Karpas-422 (cell line): ENCODE results near the gene OPA3. TPM values are rescaled to one million over a fixed set of nuclear protein-coding genes. Genes with fewer than 3 reads are reported as not detected.

Experiments
- DNase-seq: peaks from one replicate; pipeline ENCODE4 v3.0.0-alpha.2; 2015
- H2AFZ ChIP-seq: fragments of 200-600 bp; sonication (generic); 2 replicates; pipeline ENCODE4 v1.6.1; 2014; ENCODE audit warnings: antibody characterized with exemption, low read length, mixed read lengths
- H3K27ac ChIP-seq: fragments of 200-600 bp; sonication (generic); 2 replicates; pipeline ENCODE4 v1.5.1; 2014; ENCODE audit warnings: mild to moderate bottlenecking, low read length, moderate library complexity
- H3K27me3 ChIP-seq: fragments of 200-600 bp; sonication (generic); 2 replicates; pipeline ENCODE4 v1.6.1; 2014; ENCODE audit warnings: low read length, mixed read lengths
- H3K36me3 ChIP-seq: fragments of 200-600 bp; sonication (generic); 2 replicates; pipeline ENCODE4 v1.6.1; 2014; ENCODE audit warnings: low read length, mixed read lengths; ENCODE audit not compliant: insufficient read depth
- H3K4me1 ChIP-seq: fragments of 200-600 bp; sonication (generic); 2 replicates; pipeline ENCODE4 v1.6.1; 2014; ENCODE audit warnings: mild to moderate bottlenecking, low read length, mixed read lengths
- H3K4me2 ChIP-seq: fragments of 200-600 bp; sonication (generic); 2 replicates; pipeline ENCODE4 v1.6.1; 2014; ENCODE audit warnings: low read length, low read depth, mild to moderate bottlenecking; ENCODE audit not compliant: poor library complexity, severe bottlenecking
- H3K4me3 ChIP-seq: fragments of 200-600 bp; sonication (generic); 2 replicates; pipeline ENCODE4 v1.5.1; 2014; ENCODE audit warnings: mild to moderate bottlenecking, antibody characterized with exemption, low read length, mixed read lengths
- H3K79me2 ChIP-seq: fragments of 200-600 bp; sonication (generic); 2 replicates; pipeline ENCODE4 v1.6.1; 2014; ENCODE audit warnings: mild to moderate bottlenecking, low read length, mixed read lengths
- H3K9ac ChIP-seq: fragments of 200-600 bp; sonication (generic); 2 replicates; pipeline ENCODE4 v1.6.0; 2014; ENCODE audit warnings: low read length
- H3K9me2 ChIP-seq: fragments of 200-600 bp; sonication (generic), shearing (Covaris generic); replicated peaks from 2 replicates; pipeline ENCODE4 v1.6.0; 2014; ENCODE audit warnings: mild to moderate bottlenecking, low read length, moderate library complexity; ENCODE audit not compliant: insufficient read depth
- H3K9me3 ChIP-seq: fragments of 300-700, 200-600 bp; sonication (generic); 2 replicates; pipeline ENCODE4 v1.6.1; 2014; ENCODE audit warnings: low read length, mixed read lengths
- H4K20me1 ChIP-seq: fragments of 200-600 bp; sonication (generic); 2 replicates; pipeline ENCODE4 v1.6.1; 2014; ENCODE audit warnings: mild to moderate bottlenecking, antibody characterized with exemption, low read length, low read depth; ENCODE audit not compliant: insufficient read depth
- total RNA-seq: library from RNA; depleted of rRNA; stranded (reverse); fragments of >200 nt; shearing (Covaris generic); gene quantifications from 2 replicates; pipeline ENCODE4 v1.2.3, GENCODE V29; 2014; ENCODE audit warnings: low replicate concordance; rRNA removed

Gene OPA3
- total RNA-seq, 1 experiment from 2014 or later: 4.7 TPM

DNA sequence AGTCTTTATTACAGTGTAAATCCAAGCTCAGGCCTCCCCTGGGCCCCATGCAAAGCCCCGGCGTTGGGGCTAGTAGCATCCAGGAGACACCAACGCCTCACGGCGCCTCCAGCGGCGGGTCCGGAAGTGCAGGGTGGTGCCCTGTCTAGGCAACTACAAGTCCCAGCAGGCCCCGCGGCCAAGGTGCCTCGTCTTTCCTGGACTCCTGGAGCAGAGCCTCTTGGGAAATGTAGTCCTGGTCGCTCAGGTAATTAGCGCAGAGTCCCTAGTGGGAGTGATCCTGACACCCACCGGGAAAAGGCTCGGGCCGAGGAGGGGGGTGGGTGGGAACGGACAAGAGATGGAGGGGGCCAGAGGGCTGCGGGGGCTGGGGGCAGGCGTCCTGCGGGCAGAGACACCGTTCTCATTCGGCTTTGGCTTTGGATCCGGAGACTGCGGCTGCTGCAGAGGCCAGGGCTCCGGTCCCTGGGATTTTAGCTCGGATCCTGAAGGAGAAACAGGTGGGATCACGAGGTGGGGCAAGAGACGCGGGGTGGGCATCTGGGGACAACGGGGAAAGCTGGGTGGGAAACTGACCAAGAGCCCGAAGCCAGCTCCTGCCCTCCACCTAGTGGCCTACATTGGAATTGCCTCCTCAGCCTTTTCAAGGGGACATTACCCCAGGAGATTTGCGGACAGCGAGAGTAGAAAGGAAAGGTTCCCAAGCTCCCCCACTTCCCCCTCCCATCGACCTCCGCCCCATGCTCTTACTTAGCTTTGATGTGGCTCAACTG lies 99.1 kb downstream of the OPA3 start:
- Histone ChIP-seq H3K79me2 (no peaks in the 10 kb centered on the region), H3K27ac (no peak overlapping the region), H2AFZ (peak overlapping the region; percentile 70; the same call in 1 of the 2 replicates), H3K4me2 (peak overlapping the region; percentile 68), H3K9me3 (no peaks in the 10 kb centered on the region), H3K4me3 (peak overlapping the region; percentile 54; the same call in 1 of the 2 replicates), H3K9me2 (no peaks in the 10 kb centered on the region), H3K9ac (peak overlapping the region; percentile 56), H3K27me3 (no peaks in the 10 kb centered on the region), H4K20me1 (no peaks in the 10 kb centered on the region), H3K4me1 (peaks cover 8% of the 10 kb centered on the region), H3K36me3 (no peaks in the 10 kb centered on the region)
- peak; percentile 98 for DNase-seq

DNA sequence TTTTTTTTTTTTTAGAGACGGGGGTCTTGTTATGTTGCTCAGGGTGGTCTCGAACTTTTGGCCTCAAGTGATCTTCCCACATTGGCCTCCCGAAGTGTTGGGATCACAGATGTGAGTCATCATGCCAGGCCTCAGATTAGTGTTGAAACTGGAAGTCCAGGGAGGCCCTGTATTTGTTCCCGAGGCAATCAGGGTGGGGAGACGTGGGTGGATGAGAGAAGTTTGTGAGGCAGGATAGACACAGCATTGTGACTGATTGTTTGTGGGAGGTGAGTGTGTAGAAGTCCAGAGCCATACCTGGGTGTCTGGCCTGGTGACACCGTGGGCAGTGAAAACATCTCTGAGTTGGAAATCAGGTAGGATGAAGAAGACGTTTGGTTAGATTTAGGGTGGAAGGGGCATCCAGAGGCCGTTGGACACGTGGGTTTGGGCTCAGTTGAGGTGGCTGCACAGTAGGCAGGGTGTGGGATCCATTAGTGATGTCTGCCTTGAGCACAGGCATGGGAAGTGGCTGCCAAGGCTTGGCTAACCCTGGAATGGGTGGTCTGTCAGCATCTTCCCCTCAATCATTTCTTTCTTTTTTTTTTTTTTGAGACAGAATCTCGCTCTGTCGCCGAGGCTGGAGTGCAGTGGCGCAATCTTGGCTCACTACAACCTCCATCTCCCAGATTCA lies 100.2 kb downstream of the OPA3 start:
- no peak overlapping the region for H3K4me3 ChIP-seq
- H3K4me2 ChIP-seq: no peak overlapping the region
- H3K79me2 ChIP-seq: no peaks in the 10 kb centered on the region
- no peak overlapping the region for H2AFZ ChIP-seq
- H3K4me1 ChIP-seq: peaks cover 10% of the 10 kb centered on the region
- no peaks in the 10 kb centered on the region for H4K20me1 ChIP-seq
- H3K27ac ChIP-seq: no peak overlapping the region
- H3K36me3 ChIP-seq: no peaks in the 10 kb centered on the region
- H3K27me3 ChIP-seq: no peaks in the 10 kb centered on the region
- H3K9ac ChIP-seq: no peak overlapping the region
- H3K9me2 ChIP-seq: no peaks in the 10 kb centered on the region
- no peaks in the 10 kb centered on the region for H3K9me3 ChIP-seq
- no peak for DNase-seq

DNA sequence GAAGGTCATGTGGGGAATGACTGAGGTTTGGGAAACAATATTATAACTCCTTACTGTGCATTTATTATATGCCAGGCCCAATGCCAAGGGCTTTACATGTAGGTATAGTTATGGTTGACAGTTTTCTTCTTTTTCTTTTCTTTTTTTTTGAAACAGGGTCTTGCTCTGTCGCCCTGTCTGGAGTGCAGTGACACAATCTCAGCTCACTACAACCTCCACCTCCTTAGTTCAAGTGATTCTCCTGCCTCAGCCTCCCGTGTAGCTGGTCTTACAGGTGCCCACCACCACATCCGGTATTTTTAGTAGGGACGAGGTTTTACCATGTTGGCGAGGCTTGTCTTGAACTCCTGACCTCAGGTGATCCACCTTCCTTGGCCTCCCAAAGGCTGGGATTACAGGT lies 101.6 kb downstream of the OPA3 start:
- Histone ChIP-seq H3K4me1 (peaks cover 16% of the 10 kb centered on the region), H3K4me2 (no peak overlapping the region), H3K4me3 (no peak overlapping the region), H4K20me1 (no peaks in the 10 kb centered on the region), H3K9ac (no peak overlapping the region), H3K36me3 (no peaks in the 10 kb centered on the region), H3K9me2 (no peaks in the 10 kb centered on the region), H2AFZ (no peak overlapping the region), H3K79me2 (no peaks in the 10 kb centered on the region), H3K27me3 (no peaks in the 10 kb centered on the region), H3K9me3 (no peaks in the 10 kb centered on the region), H3K27ac (no peak overlapping the region)
- DNase-seq: no peak

DNA sequence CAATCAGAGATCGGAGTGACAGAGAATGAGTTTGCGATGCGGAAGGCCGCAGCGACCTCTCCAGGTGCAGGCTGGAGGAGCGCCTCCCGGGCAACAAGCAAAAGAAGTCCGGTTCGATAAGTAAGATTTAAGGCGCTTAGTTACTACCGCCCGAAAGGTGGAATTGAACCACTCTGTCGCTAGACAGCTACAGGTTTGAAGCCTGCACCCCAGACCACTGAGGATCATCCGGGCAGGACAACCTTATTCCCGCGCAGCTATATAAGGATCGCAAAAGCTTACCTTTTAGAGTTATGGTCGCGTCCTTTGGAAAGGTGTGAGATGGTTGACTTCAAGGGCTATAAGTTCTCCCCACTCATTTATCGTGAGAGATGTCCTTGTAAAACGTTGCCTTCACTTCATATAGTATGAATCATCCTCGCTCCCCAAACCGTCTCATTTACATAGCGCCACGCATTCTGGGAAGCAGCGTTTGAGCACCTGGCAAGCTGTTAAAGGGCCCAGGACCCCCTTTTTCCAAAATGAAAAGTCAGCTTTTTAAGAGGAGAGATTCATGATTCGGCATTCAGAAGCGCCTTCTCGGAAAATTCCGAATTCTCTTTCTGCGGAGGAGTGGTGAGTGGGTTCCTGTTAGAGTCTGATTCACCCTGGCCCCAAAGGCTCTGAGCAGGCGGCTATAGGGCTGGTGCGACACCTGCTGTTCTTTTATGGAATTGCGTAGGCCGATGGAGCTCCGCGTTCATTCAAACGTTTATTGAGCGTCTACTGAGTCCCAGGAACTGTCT lies 106.0 kb downstream of the OPA3 start:
- Histone ChIP-seq H4K20me1 (no peaks in the 10 kb centered on the region), H3K4me2 (peak overlapping the region; percentile 86), H3K4me3 (peak overlapping the region; percentile 68), H3K36me3 (no peaks in the 10 kb centered on the region), H3K4me1 (peaks cover 29% of the 10 kb centered on the region), H3K9ac (peak overlapping the region; percentile 70), H3K27me3 (no peaks in the 10 kb centered on the region), H3K9me2 (no peaks in the 10 kb centered on the region), H3K9me3 (no peaks in the 10 kb centered on the region), H2AFZ (peak overlapping the region; percentile 97), H3K79me2 (no peaks in the 10 kb centered on the region), H3K27ac (peak overlapping the region; percentile 90)
- DNase-seq: peak; percentile 96

DNA sequence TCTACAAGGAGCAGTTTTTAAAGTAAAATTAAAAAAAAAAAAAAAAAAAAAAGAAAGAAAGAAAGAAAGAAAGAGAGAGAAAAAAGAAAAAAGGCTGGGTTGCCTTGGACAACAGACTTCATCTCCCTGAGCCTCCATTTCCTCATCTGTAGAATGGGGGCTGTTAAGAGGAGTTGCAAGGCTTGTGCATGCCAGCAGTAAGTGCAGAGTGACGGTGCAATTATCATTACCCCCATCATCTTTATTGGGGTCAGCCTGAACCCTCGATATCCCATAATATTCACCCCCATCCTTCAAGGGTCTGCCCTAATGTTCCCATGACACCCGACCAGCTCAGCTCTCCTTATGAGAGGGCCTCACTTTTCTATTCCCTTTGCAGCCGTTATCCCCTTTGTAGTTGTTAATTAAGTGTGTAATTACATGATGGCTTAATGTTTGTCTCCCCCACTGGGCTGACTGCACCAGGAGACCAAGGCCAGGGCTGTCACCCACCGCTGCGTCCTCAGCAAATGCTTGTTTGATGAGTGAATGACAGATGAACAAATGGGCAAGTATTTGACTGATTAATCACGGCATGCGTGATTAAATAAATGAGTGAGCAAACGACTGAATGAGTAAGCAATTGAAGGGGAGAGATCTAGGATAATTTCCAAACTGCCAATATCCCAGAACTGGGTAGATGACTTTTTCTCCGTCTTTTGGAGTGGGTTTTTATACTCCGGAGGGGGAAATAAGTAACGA lies 106.7 kb downstream of the OPA3 start:
- H3K36me3 ChIP-seq: no peaks in the 10 kb centered on the region
- no peaks in the 10 kb centered on the region for H4K20me1 ChIP-seq
- H3K9me3 ChIP-seq: no peaks in the 10 kb centered on the region
- no peaks in the 10 kb centered on the region for H3K9me2 ChIP-seq
- no peaks in the 10 kb centered on the region for H3K27me3 ChIP-seq
- H3K4me3 ChIP-seq: peak overlapping the region; percentile 68
- H2AFZ ChIP-seq: peak overlapping the region; percentile 34; the same call in 1 of the 2 replicates
- peak overlapping the region; percentile 90 for H3K27ac ChIP-seq
- no peaks in the 10 kb centered on the region for H3K79me2 ChIP-seq
- peak overlapping the region; percentile 86 for H3K4me2 ChIP-seq
- peaks cover 29% of the 10 kb centered on the region for H3K4me1 ChIP-seq
- DNase-seq: peak; percentile 64
- peak overlapping the region; percentile 70 for H3K9ac ChIP-seq

Other genes with a start within 250 kb of the OPA3 start
- gene KLC3, start 244.1 kb downstream of the OPA3 start, total RNA-seq: not detected in 2 replicates
- 15.4 and 23.4 TPM in 2 replicates for gene ERCC2, start 214.2 kb downstream of the OPA3 start, total RNA-seq
- gene PPP1R13L, start 179.7 kb downstream of the OPA3 start, total RNA-seq: 1.0 and 1.1 TPM in 2 replicates
- gene POLR1G, start 178.2 kb downstream of the OPA3 start, total RNA-seq: 6.6 and 10.5 TPM in 2 replicates
- gene ERCC1, start 160.9 kb downstream of the OPA3 start, total RNA-seq: 121 and 175 TPM in 2 replicates
- gene FOSB, start 116.8 kb downstream of the OPA3 start, total RNA-seq: 2.5 and 4.0 TPM in 2 replicates
- 3.1 and 4.6 TPM in 2 replicates for gene RTN2, start 87.8 kb downstream of the OPA3 start, total RNA-seq
- 0.71 and 8.0 TPM in 2 replicates for gene PPM1N, start 86.4 kb downstream of the OPA3 start, total RNA-seq
- gene VASP, start 77.3 kb downstream of the OPA3 start, total RNA-seq: 77.9 and 97.9 TPM in 2 replicates
- gene GPR4, start 17.4 kb upstream of the OPA3 start, total RNA-seq: 0.26 and 0.83 TPM in 2 replicates
- gene EML2, start 54.6 kb upstream of the OPA3 start, total RNA-seq: 40.3 and 86.4 TPM in 2 replicates
- 3.9 and 6.1 TPM in 2 replicates for gene GIPR, start 83.4 kb upstream of the OPA3 start, total RNA-seq
- 540 and 645 TPM in 2 replicates for gene SNRPD2, start 107.2 kb upstream of the OPA3 start, total RNA-seq
- 21.4 and 30.3 TPM in 2 replicates for gene QPCTL, start 107.9 kb upstream of the OPA3 start, total RNA-seq
- 16.8 and 25.6 TPM in 2 replicates for gene FBXO46, start 146.1 kb upstream of the OPA3 start, total RNA-seq
- gene MEIOSIN, start 148.6 kb upstream of the OPA3 start, total RNA-seq: not detected in 2 replicates
- 2.6 and 4.0 TPM in 2 replicates for gene SIX5, start 184.4 kb upstream of the OPA3 start, total RNA-seq
- 11.5 and 33.7 TPM in 2 replicates for gene DMPK, start 197.7 kb upstream of the OPA3 start, total RNA-seq
- 37.8 and 61.3 TPM in 2 replicates for gene DMWD, start 208.0 kb upstream of the OPA3 start, total RNA-seq
- gene RSPH6A, start 230.5 kb upstream of the OPA3 start, total RNA-seq: 0.25 TPM in 1 of 2 replicates, not detected in the other